ENCODE measurements around the gene MRS2. TPM values are rescaled to one million over a fixed set of nuclear protein-coding genes. Genes with fewer than 3 reads are reported as not detected.
A peak's percentile ranks its signal among the peaks of the same experiment; 100 is the strongest.

Gene MRS2, protein sequence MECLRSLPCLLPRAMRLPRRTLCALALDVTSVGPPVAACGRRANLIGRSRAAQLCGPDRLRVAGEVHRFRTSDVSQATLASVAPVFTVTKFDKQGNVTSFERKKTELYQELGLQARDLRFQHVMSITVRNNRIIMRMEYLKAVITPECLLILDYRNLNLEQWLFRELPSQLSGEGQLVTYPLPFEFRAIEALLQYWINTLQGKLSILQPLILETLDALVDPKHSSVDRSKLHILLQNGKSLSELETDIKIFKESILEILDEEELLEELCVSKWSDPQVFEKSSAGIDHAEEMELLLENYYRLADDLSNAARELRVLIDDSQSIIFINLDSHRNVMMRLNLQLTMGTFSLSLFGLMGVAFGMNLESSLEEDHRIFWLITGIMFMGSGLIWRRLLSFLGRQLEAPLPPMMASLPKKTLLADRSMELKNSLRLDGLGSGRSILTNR
- 10 to 100 TPM; 23.1 to 37.8 (median 30.4) TPM for total RNA-seq

DNA sequence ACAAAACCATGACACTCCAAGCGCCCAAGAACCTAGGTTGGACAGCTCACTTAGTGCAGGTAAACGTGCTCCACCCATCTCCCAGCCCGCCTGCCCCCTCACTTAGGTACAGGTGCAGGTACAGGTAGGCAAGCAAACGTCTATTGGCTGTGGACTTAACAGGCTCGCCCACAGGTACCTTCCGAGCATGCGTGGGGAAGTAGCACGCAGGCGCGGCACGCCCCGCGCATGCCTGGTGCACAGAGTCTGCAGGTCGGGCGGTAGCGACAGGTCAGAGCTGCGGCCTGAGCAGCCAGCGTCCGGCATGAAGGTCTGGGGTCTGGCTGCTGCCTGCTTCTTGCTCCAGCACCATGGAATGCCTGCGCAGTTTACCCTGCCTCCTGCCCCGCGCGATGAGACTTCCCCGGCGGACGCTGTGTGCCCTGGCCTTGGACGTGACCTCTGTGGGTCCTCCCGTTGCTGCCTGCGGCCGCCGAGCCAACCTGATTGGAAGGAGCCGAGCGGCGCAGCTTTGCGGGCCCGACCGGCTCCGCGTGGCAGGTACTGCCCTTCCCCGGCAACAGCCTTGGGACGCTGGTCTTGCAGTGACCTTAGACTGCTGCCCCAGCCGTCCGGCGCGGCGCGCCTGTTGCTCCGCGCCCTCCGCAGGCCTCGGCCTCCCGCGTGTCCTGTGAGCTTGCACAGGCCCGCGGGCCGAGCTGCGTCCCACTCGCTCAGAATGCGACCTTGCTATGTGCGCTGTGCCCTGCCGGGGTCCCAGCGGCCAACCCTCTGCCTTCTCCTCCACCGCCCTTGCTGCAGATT, at the start of gene MRS2:
TSS of gene MRS2 (plus strand) at position 240 of the 804 bp plus-strand sequence. CDS start at position 351, 111 bp downstream.
- Histone ChIP-seq H3K27ac (peak within 1 kb of the TSS in 2 of 3 donors; percentile 60 to 65), H3K36me3 (peaks cover 0 to 3% of the 10 kb centered on the region in 2 donors), H3K4me1 (peaks cover 7 to 12% of the 10 kb centered on the region in 2 donors), H3K9me3 (no peaks in the 10 kb centered on the region), H3K27me3 (no peaks in the 10 kb centered on the region), H3K4me3 (replicated peaks in 1 of 3) (peak within 1 kb of the TSS; percentile 60 to 92 (median 69))
- intact Hi-C loops (cut with DNase I), result no loop called here
- WGBS, 2 donors, result 0 to 2% methylated on average over 9 to 11 of the region's 63 CpGs
- peak; percentile 95 to 96 for DNase-seq
- TF ChIP-seq, protein P1, sequence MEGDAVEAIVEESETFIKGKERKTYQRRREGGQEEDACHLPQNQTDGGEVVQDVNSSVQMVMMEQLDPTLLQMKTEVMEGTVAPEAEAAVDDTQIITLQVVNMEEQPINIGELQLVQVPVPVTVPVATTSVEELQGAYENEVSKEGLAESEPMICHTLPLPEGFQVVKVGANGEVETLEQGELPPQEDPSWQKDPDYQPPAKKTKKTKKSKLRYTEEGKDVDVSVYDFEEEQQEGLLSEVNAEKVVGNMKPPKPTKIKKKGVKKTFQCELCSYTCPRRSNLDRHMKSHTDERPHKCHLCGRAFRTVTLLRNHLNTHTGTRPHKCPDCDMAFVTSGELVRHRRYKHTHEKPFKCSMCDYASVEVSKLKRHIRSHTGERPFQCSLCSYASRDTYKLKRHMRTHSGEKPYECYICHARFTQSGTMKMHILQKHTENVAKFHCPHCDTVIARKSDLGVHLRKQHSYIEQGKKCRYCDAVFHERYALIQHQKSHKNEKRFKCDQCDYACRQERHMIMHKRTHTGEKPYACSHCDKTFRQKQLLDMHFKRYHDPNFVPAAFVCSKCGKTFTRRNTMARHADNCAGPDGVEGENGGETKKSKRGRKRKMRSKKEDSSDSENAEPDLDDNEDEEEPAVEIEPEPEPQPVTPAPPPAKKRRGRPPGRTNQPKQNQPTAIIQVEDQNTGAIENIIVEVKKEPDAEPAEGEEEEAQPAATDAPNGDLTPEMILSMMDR (IDR thresholded peaks at IDR 0.05), result no peak
- TF ChIP-seq POLR2A (IDR thresholded peaks at IDR 0.05), result peak in 1 of 2 donors; percentile 94

DNA sequence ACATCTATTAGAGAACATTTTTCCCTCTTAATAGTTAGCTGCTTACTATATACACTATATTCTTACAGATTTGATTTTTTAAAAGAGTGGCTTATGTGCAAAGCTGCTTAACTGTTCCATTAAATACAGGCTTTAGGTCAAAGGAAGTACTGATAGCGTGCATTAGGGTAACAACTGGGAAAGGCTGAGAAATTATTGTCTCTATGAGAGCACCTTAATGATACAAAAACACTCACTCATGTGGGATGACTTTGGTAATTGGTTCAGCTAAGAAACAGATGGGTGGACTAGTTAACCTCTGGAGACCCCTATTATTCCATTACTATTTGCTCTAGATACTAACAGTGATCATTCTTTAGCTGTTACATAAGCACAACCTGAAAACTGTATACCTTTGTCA, 48.9 kb upstream of the MRS2 start:
- no peak for DNase-seq
- 74 to 88% methylated on average over 1 of the region's 1 CpG for WGBS, 2 donors
- H3K9me3 ChIP-seq, result no peaks in the 10 kb centered on the region
- no peak overlapping the region for H3K4me3 ChIP-seq (replicated peaks in 1 of 3)
- H3K4me1 ChIP-seq, result peaks cover 0 to 6% of the 10 kb centered on the region in 2 donors
- TF ChIP-seq POLR2A (IDR thresholded peaks at IDR 0.05), result no peak
- TF ChIP-seq, protein P1 (IDR thresholded peaks at IDR 0.05), result no peak
- intact Hi-C loops (cut with DNase I), result no loop called here
- H3K36me3 ChIP-seq, result no peaks in the 10 kb centered on the region
- no peak overlapping the region for H3K27ac ChIP-seq
- H3K27me3 ChIP-seq, result no peaks in the 10 kb centered on the region

DNA sequence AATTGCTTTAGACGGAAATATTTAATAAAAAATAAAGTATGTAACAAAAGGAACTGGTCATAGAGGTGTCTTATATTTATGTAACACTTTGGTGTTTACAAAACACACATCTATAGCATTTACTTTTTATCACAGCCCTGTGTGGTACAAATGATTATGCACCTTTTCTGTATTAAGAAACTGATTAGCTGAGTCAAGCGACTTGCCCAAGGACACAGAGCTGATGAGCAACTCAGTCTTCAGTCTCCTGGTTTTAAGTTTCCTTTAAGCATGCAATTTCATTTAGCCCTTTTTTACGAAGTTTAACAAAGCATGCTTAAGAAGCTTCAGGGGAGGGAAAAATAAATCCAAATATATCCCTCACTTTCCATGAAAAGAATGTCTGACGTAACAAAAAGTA, 47.3 kb upstream of the MRS2 start:
- Histone ChIP-seq H3K4me1 (peaks cover 2 to 9% of the 10 kb centered on the region in 2 donors), H3K4me3 (replicated peaks in 1 of 3) (no peak overlapping the region), H3K27me3 (no peaks in the 10 kb centered on the region), H3K36me3 (no peaks in the 10 kb centered on the region), H3K27ac (peak overlapping the region in 2 of 3 donors; percentile 10 to 16), H3K9me3 (no peaks in the 10 kb centered on the region)
- no peak for DNase-seq
- 64 to 68% methylated on average over 4 of the region's 4 CpGs for WGBS, 2 donors
- intact Hi-C loops (cut with DNase I), result no loop called here
- TF ChIP-seq, protein P1 (IDR thresholded peaks at IDR 0.05), result no peak
- no peak for TF ChIP-seq POLR2A (IDR thresholded peaks at IDR 0.05)

DNA sequence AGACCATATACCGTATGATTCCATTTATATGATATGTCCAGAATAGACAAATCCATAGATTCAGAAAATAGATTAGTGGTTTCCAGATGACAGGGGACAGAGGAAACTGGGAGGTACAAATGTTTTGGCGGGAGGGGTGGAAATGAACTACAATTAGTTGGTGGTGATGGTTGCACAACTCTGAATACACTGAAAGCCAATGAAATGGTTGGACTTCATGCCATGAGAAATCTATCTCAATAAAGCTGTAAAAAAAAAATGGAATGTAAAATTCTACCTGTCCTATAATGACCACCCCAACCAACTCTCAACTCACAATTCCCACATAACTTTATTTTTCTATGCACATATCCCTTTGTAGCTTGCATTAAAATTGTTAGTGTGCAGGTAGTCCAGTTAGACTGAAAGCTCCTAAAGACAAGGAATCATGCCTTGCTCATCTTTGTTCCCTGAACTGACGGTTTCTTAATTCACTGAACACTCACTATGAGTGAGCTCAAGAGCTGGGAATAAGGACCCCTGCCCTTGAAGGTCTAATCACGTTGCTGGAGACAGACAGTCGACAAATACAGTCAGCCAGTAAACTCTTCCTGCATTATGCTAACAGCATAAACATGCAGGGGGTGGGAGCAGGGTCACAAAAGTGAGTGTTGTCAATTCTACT, 46.3 kb upstream of the MRS2 start:
- TF ChIP-seq, protein P1 (IDR thresholded peaks at IDR 0.05), result no peak
- no peak for TF ChIP-seq POLR2A (IDR thresholded peaks at IDR 0.05)
- H3K4me1 ChIP-seq, result peaks cover 4 to 12% of the 10 kb centered on the region in 2 donors
- H3K36me3 ChIP-seq, result no peaks in the 10 kb centered on the region
- intact Hi-C loops (cut with DNase I), result no loop called here
- no peak overlapping the region for H3K4me3 ChIP-seq (replicated peaks in 1 of 3)
- 55 to 56% methylated on average over 5 of the region's 5 CpGs for WGBS, 2 donors
- peak overlapping the region in 2 of 3 donors; percentile 83 to 86 for H3K27ac ChIP-seq
- H3K27me3 ChIP-seq, result no peaks in the 10 kb centered on the region
- no peak for DNase-seq
- H3K9me3 ChIP-seq, result no peaks in the 10 kb centered on the region
